Left lobe of liver (tissue), 2 donors: ENCODE results near the gene ACTRT2. TPM values are rescaled to one million over a fixed set of nuclear protein-coding genes. Genes with fewer than 3 reads are reported as not detected.
A peak's percentile ranks its signal among the peaks of the same experiment; 100 is the strongest.

Source experiments
- ATAC-seq: fragments of 200-7000 bp; cut with Tn5 transposase; one replicate; pipeline ENCODE4 v1.9.1; 2020; ENCODE audit warnings: mild to moderate bottlenecking, moderate library complexity
- DNase-seq: peaks from one replicate; pipeline ENCODE4 v3.0.0-alpha.2; 2020; ENCODE audit warnings: low spot score
- total RNA-seq: library from RNA; stranded (reverse); gene quantifications from one replicate; pipeline ENCODE4 v1.2.1, GENCODE V29; 2021
- donor health status: DM: no; HTN: no; CAD: no; lungs with moderate emphysema.
- donor health status: DM: no; HTN: yes; CAD: no.

ACTRT2 gene
- total RNA-seq, 1 donor from 2014 or later: not detected

DNA sequence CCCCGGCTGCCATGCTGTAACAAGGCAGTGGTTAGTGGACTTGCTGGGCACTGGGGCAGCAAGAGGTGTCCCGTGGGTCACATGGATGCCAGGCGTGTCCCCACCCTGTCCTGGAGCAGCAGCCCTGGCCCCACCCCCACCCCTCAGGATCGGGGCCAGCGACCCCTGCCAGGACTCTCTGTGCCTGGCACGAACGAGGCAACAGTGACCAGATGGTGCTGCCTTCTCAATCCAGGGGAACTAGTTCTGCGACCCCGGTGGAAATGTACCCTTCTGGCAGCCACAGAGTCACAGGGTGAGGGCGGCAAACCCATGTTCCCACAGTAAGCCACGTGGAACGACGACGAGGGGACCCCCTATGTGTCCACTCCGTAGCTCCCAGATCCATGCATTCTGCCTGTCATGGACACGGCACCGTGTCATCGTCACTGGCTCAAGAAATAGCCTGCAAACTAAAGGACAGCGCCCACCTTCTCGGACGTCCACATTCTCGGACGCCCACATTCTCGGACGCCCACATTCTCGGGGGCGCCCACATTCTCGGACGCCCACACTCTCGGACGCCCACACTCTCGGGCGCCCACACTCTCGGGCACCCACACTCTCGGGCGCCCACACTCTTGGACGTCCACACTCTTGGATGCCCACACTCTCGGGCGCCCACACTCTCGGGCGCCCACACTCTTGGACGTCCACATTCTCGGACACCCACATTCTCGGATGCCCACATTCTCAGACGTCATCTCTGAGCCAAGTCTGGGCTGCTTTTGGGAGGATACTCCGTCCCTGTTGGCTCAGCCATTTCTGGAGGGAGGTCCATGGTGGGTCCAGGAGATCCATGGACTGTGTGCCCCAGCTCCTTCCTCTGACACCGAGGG lies 19.6 kb upstream of the ACTRT2 start:
- DNase-seq (no peak), ATAC-seq (no peak)

DNA sequence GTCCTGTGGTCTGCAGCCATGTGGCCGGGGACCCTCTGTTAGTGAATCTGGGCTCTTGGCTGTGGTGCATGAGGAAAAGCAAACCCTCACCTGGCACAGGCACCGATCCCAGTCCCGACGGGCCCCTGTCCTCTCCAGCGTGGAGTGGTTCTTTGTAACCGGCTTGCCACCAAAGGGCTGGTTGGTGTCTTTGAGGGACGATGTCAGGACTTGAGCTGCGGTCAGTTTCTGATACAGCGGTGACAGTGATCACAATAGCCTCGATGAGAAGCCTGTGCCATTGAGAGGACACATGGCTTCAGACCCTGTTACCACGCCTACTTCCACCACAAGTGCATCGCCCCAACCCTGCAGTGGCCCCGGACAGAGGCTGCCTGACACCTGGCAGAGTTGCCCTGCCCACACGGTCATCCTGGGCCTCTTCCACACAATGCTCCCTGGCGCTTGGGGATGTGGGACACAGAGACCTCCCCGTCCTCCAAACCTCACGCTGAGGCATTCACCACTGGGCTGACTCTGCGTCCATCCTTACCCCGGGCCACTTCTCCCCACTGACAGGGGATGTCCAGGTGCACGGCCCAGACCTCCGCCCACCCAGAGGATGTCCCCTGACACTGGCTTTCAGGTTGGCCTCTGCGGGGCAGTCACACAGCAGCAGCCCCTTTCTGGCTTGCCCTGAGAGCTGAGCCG lies 18.8 kb upstream of the ACTRT2 start:
- no peak for ATAC-seq
- DNase-seq: no peak

DNA sequence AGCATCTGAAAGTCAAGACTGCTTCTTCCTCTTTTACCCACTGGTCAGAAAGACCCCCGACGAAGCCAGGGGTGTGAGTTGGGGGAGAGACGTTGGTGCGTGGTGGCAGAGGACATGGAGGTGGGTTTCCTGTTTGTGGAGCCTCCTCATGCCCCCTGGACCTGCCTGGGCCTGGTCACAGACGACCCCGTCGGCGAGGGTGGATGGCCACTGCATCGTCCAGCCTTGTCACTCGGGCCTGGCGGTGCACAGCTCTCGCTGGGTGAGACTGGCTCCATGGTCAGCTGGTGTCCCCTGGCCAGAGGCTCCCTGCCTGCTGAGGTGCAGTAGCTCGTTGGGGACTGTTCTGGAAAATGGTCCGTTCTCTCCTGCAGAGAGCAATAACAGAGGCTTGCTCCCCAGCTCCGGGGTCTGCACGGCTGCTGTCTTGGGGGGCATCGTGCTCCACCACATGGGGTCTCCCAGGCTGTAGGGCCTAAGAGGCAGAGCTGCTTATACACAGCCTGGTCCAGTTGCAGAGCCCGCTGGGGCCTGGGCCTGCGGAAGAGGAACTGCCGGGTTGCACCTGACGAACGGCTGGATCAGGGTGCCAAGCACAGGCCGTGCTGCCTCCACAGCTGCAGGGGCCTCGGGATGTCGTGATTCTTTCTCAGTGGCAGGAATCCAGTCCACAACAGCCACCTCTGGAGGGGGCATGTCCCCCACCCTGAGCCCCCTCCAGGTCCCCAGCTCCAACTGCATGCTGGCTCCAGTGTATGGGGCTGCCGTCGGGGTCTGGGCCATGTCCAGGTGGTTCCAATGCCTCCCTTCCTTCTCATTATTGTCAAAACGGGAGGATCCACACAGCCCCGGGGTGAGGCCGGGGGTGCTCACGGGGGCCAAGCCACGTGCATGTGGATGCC lies 18.0 kb upstream of the ACTRT2 start:
- DNase-seq (no peak), ATAC-seq (no peak)

DNA sequence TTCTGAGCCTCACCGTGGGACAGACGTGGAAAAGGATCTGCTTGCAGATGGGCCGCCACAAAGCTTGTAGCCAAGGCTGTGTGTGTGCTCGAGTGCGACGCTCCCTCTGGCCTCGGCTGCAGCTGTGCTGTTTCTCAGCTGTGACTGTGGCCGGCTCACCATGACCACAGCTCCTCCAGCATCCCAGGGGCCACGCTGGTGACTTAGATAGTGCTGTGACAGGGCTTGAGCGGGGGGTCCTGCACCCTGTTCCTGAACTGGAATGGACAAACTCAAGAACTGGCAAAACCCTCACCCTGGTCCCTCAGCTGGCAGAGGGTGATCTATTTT lies 17.4 kb upstream of the ACTRT2 start:
- ATAC-seq: no peak
- DNase-seq: no peak

DNA sequence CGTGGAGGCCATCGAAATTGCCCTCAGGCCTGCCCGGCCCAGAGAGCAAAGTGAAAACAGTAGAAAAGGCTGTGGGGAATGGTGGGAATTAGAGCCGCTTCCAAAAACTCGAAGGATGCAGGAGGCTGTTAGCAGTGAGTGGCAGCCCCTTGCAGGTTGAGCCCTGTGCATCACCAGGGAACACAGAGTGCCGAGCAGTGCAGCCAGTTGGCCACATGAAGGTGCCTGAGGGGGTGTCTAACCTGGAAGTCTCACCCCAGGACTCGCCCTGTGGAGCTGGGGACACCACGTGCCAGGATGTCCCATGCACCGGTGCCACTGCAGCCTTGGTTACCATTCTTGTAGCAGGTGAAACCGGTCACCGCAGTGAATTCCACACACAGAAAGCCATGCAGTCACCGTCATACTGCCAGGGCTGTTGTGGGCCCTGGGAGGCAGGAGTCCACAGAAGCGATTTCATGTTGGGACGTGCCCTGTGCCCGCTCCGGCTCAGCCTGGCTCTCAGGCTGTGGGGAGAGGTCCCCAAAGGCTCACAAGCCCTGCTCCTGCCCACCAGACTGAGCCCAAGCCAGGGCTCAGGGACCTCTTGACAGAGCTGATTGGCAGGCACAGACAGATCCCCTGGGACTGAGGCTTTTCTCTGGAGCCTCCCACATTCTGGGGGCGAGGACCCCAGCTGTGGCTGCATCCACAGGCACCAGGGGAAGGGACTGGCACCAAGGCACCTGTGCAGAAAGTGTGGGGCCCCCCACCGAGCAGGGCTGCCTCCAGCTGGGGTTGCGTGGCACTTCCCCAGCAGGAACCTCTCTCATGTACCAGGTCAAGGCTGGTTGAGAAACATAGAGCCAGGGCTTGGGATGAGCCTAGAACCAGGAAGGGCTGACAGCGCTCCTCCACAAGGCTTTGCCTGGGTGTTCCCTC lies 16.7 kb upstream of the ACTRT2 start:
- ATAC-seq (no peak), DNase-seq (no peak)

DNA sequence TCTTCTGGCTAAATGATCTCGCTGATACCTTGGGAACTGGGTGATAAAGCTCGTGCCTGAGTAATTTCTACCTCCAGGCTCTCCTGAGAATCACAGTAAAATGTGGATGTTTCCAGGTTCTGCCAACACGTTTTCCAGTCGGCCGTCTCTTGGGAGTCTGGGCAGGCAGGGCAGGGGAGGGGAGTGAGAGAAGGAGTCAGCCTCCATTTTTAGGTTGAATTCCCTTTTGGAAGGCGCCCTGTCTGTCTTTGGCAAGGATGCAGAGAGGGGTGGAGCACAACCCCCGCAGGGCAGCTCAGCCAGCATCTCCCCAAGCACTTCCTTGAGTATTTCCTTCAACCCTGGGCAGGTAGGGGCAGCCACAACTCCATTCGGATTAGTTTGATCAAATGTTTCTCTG lies 15.5 kb upstream of the ACTRT2 start:
- DNase-seq (no peak), ATAC-seq (no peak)

DNA sequence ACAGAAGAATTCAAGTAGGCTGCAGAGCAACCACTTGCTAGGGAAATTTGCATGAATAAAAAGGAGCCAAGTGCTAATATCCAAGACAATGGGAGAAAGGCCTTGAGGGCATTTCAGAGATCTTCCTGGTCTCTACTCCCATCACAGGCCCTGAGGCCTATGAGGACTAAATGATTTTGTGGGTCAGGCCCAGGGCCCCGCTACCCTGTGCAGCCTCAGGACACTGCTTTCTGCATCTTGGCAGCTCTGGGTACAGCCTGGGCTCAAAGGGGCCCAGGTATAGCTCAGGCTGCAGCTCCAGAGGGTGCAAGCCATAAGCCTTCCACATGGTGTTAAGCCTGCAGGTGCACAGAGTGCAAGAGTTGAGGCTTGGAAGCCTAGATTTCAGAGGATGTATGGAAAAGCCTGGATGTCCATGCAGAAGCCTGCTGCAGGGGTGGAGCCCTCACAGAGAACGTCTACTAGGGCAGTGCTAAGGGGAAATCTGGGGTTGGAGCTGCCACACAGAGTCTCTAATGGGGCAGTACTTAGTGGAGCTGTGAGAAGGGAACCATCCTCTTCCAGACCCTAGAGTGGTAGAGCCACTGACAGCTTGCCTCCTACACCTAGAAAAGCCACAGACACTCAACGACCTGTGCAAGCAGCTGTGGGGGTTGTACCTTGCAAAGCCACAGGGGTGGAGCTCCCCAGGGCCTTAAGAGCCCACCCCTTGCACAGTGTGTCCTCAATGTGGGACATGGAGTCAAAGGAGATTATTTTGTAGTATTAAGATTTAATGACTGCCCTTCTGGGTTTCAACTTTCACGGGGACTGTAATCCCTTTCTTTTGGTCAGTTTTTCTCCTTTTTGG lies 13.7 kb upstream of the ACTRT2 start:
- ATAC-seq (no peak), DNase-seq (no peak)

DNA sequence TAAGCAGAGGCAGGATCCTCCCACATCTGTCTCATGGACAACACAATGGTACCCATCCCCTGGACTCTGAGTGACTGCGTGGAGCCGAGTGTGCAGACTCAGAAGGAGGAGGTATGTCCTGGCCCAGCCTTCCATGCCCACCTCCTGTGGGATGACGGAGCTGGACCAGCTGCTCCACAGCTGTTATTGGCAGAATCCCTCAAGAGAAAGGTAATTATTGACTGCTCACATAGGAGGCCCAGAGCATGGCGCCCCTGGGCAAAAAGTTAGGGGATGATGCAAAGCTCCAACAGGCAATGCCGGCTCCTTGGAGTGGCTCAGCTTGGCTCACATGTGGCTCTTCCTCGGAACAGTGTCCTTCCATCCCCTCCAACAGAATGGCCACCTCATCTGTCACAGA lies 12.2 kb upstream of the ACTRT2 start:
- DNase-seq (no peak), ATAC-seq (no peak)

DNA sequence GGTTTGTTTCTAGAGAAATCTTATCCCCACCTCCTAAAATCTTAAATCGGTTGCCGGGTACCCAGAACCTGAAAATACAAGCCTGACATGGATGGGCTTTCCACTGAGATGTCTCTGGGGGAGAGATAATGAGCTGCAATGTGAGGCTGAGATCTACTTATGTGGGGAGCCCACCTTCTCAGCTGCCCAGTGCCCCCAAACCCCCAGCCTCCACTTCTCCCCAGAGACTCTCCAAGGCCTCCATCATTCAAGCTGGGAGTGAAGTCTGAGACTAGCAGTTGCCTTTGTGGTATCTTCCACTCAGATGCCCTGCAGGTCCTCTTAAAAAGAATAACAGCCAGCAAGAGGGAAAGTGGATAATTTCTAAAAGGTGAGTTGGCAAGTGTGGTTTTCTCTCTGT lies 11.7 kb upstream of the ACTRT2 start:
- DNase-seq: no peak
- no peak for ATAC-seq

DNA sequence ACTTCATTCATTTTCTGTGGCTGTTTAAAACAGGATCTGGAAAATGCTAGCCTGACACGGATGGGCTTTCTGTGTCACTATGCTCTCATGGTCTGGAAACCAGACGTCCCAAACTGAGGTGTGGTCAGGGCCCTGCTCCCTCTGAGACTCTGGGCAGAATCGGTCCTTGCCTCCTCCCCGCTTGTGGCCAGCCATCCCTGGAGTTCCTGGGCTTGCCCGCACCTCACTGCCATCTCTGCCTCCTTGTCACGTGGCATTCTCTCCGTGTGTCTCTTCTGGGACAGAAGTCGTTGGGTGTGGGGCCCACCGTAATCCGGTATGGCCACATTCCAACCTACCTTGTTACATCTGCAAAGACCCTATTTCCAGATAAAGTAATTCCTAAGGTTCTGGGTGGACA lies 10.1 kb upstream of the ACTRT2 start:
- ATAC-seq (no peak), DNase-seq (no peak)

DNA sequence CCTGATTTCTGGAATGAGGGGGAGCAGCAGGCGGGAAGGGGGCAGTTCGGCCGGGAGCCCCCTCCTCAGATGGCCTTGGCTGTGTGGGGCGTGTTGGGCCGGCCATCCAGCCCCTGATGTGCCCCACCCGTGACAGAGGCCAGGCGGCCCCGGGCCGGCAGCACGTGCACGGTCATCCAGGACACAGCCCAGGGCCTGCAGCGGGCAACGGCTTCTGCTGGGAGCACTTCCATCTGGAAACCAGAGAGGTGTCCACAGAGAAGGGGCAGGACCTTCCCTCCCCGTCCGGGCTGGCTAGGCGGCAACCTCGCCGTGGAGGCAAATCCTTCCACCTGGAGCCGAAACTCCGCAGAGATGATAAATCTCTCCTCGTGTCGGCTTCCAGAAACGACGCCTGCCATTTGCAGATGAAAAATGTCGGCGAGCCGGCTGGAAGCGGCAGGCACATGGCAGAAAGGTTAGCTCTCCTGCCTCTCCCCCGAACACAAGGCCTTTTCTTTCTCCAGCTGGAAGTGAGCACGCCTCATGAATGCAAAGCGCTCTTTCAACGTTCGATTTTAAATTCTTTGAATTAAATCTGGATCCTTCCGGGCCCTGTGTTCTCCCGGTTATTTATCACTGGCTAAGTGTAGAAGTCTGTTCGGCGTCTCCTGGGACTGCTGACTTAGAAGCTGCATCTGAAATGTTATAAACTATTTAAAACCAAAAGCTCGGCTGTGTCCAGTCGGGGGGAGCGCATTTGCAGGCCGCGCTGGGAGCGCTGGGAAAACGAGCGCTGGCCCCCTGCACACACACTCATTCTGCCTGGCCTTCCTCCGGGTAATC lies 9.4 kb upstream of the ACTRT2 start:
- no peak for DNase-seq
- no peak for ATAC-seq

DNA sequence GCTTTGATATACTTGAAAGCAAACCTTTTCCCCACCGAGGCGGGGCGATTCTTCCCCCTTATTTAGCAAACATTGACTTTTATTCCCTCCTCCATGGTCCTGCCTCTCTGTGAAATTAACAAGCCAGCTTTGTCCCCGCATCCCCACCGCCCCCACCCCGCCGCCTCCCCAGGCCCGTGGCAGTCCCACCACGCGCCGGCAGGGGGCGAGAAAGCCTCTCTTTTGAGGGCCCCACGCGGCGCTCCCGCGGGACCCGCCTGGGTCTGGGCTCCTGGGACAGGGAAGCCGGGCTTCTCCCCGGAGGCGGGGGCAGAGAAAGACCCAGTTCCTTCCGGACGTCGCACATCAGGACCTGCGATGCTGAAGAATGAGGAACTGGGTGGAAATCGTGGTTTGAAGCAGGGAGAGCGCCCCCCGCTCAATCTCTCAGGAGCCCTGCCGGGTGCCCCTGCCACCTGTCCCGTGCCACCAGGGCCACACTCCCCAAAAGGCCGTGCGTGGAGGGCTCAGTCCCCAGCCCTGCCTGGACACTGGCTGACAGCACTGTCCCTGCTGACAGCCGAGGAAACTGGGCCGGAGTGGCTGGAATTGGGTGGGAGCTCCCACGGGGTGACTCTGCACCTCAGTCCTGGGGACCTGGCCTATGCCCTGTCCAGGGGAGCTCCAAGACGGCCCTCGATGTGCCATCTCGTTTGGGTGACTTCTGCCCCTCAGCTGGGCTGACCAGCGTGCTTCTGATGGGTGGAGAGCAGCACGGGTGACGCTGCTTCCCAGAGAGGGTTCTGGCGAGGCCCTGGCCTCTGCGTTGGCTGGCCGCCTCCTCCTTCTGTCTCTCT lies 8.6 kb upstream of the ACTRT2 start:
- ATAC-seq (peak; percentile 88), DNase-seq (no peak)

DNA sequence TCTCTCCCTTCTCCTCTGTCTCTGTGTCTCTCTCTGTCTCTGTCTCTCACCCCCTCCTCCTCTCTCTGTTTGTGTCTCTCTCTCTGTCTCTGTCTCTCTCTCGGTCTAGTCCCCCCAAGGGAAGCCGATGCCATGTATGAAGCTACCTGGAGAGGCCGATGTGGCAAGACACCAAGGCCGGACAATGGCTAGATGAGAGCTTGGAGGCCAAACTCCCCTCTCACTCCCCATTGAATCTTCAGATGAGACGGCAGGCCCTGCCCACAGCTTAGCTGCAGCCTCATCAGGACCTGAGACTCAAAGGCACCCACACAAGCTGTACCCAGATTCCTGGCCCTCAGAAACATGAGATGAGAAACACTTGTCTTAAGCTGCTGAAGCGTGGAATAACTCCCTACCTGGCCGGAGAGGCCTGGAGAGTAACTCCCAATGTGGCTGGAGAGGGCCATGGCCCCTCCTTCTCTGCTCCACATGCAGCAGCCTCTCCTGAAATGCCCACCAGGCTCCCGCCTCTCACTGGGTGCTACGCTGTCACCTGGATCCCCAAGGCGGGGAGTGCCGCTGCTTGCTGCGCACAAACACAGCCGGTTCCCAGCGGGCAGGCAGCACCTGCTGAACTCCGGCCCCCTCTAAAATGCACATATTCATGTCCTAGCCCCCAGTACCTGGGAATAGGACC lies 7.8 kb upstream of the ACTRT2 start:
- ATAC-seq (no peak), DNase-seq (no peak)

DNA sequence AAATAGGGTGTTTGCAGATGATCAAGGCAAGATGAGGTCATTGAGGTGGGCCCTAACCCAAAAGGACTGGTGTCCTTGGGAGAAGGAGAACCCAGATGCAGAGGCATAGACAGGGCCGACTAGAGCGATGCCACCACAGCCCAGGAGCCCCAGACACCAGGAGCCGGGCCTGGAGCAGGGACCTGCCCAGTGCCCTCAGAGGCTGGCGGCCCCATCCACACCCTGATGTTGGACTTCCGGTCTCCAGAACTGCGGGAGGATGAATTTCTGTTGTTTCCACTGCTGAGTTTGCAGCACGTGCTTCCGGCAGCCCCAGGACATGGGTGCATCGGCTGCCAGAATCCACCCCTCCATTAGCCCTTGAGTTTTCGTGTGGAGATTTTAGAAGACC lies 7.2 kb upstream of the ACTRT2 start:
- ATAC-seq (no peak), DNase-seq (no peak)

DNA sequence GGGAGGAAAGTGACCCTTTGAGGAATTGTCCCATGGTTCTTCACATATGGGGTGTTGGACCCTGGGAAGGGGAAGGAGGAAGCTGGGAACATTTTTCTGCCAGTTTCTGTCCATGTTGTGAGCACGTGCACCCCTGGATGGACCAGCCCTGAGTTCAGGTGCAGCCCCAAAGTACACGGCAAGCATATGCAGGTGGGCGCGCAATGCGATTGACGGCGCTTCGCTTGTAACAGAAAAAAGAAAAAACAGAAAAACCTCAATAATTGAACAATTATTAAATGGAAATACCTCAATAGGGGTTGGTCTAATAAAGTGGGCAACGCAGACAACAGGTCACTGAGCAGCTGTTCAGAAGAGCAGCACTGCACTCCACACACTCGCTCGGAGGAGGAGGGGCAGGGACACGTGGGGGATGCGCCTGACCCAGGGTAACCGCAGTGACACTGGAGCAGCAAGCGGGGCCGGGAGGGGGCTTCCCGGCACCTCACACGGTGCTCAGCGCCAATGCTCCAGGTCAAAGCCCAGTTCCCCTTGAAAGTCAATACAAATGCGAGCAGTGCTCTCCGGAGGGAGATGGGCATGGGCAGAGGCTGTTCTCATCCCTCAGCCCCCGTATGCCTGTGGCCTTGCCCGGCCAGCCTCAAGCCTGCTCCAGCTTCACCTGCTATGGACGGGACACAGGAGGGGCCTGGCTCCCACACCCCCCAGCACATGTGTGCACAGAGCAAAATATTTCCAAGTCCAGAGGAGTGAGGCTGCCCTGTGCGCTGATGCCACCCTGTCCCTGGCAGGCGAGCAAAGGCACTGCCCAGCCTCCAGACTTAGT lies 6.6 kb upstream of the ACTRT2 start:
- no peak for DNase-seq
- no peak for ATAC-seq

DNA sequence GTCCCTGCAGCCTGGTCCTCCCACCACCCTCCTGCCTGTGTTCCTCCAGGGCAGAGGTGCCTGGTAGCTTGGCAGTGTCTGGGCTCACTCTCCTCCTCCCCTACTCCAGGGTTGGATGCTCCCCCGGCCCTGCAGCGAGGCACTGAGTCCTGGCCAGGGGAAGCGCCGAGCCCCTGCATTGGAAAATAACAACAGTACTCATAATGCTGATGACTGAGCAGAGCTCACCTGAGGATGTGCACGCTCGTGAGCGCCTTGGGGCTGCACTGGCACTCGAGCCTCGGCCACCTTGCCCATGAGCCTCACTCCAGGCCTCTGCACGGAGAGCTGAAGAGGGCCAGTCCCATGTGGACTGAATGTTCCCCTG lies 6.0 kb upstream of the ACTRT2 start:
- no peak for ATAC-seq
- no peak for DNase-seq
